ENCODE results near the gene DCTPP1. TPM values are rescaled to one million over a fixed set of nuclear protein-coding genes. Genes with fewer than 3 reads are reported as not detected.
A peak's percentile ranks its signal among the peaks of the same experiment; 100 is the strongest.
"Not testable (repeated sequence)": the region's sequence is repeated elsewhere in the genome, so short reads cannot be mapped to it uniquely, and the experiment has no call there.

Gene DCTPP1
- total RNA-seq, 1 donor from 2014 or later: 26.4 TPM

DNA sequence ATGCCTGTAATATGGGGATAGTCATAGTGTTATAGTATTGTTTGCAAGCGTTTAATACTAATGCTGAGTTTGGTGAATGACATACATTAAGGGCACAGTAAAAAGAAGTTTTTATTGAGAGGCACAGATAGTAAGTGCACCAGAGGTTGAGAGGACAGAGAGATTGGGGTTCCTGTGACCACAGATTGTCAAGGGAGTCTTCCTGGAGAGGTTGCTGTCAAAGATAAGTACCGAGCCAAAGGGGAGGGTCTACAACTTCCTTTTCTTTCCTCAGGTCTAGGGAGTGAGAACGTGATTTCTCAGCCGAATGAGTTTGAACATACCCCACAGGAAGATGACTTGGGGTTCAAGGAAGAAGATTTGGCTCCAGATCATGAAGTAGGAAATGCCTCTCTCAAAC, 32.8 kb downstream of the DCTPP1 start:
- H3K4me1 Mint-ChIP-seq (ENCODE audit: low read depth): peaks cover 44% of the 10 kb centered on the region
- H3K36me3 Mint-ChIP-seq (ENCODE audit: low read depth): peaks cover 2% of the 10 kb centered on the region
- no peak for DNase-seq (ENCODE audit: low spot score)
- no peak overlapping the region for H3K4me3 Mint-ChIP-seq (ENCODE audit: unreplicated experiment)
- no peaks in the 10 kb centered on the region for H3K27me3 Mint-ChIP-seq (ENCODE audit: low read depth)
- H3K27ac Mint-ChIP-seq (ENCODE audit: unreplicated experiment): no peak overlapping the region
- H3K9me3 Mint-ChIP-seq (ENCODE audit: low read depth): no peaks in the 10 kb centered on the region
- TF ChIP-seq, protein P1, sequence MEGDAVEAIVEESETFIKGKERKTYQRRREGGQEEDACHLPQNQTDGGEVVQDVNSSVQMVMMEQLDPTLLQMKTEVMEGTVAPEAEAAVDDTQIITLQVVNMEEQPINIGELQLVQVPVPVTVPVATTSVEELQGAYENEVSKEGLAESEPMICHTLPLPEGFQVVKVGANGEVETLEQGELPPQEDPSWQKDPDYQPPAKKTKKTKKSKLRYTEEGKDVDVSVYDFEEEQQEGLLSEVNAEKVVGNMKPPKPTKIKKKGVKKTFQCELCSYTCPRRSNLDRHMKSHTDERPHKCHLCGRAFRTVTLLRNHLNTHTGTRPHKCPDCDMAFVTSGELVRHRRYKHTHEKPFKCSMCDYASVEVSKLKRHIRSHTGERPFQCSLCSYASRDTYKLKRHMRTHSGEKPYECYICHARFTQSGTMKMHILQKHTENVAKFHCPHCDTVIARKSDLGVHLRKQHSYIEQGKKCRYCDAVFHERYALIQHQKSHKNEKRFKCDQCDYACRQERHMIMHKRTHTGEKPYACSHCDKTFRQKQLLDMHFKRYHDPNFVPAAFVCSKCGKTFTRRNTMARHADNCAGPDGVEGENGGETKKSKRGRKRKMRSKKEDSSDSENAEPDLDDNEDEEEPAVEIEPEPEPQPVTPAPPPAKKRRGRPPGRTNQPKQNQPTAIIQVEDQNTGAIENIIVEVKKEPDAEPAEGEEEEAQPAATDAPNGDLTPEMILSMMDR (IDR thresholded peaks at IDR 0.05): no peak

DNA sequence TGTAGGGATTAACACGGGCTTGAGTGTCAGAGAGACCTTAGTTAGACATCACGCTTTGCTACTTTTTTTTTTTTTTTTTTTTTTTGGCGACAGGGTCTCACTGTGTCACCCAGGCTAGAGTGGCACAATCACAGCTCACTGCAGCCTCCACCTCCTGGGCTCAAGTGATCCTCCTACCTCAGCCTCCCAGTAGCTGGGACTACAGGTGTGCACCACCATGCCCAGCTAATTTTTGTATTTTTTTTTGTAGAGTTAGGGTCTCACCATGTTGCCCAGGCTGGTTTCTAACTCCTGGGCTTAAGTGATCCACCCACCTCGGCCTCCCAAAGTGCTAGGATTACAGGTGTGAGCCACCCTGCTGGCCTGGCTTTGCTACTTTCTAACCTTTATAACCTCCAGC, 33.2 kb downstream of the DCTPP1 start:
- H3K27ac Mint-ChIP-seq (ENCODE audit: unreplicated experiment): not testable (repeated sequence)

DNA sequence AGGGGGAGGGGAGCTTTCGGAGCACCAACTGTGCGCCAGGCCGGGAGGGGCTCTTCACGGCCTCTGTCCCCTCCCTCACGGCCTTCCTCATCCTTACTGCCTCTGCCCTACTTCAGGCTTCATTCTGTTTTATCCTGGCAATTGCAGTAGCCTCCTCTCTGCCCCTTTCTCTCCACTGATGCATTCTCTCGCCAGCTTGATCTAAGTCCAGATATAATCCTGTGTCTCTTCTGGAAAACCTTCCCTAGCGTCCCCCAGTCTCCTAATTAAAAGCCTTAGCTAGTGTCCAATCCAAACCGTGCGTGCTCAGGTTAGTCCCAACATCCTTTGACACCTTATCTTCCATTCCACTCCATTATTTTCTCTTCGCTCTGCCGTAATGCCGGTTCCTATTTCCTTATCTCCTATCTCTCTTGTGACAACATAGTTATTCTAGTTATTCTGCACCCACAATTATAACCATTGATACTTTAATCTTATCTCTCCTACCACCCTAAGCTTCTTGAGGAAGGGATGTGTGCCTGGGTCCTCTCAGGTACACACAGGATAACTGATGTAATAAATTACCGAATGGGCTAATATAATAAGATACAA, 33.7 kb downstream of the DCTPP1 start:
- H3K4me3 Mint-ChIP-seq (ENCODE audit: unreplicated experiment): peak overlapping the region; percentile 81
- peaks cover 2% of the 10 kb centered on the region for H3K36me3 Mint-ChIP-seq (ENCODE audit: low read depth)
- no peaks in the 10 kb centered on the region for H3K27me3 Mint-ChIP-seq (ENCODE audit: low read depth)
- H3K9me3 Mint-ChIP-seq (ENCODE audit: low read depth): no peaks in the 10 kb centered on the region
- peak overlapping the region; percentile 87 for H3K27ac Mint-ChIP-seq (ENCODE audit: unreplicated experiment)
- DNase-seq (ENCODE audit: low spot score): no peak
- peaks cover 37% of the 10 kb centered on the region for H3K4me1 Mint-ChIP-seq (ENCODE audit: low read depth)
- TF ChIP-seq, protein P1 (IDR thresholded peaks at IDR 0.05): no peak

More for the DNA sequence above, 33.2 kb downstream of the DCTPP1 start:
- peak overlapping the region; percentile 81 for H3K4me3 Mint-ChIP-seq (ENCODE audit: unreplicated experiment)
- DNase-seq (ENCODE audit: low spot score); H3K27me3 Mint-ChIP-seq (ENCODE audit: low read depth); H3K36me3 Mint-ChIP-seq (ENCODE audit: low read depth); H3K9me3 Mint-ChIP-seq (ENCODE audit: low read depth): not testable (repeated sequence)
- H3K4me1 Mint-ChIP-seq (ENCODE audit: low read depth): peaks cover 42% of the 10 kb centered on the region

DNA sequence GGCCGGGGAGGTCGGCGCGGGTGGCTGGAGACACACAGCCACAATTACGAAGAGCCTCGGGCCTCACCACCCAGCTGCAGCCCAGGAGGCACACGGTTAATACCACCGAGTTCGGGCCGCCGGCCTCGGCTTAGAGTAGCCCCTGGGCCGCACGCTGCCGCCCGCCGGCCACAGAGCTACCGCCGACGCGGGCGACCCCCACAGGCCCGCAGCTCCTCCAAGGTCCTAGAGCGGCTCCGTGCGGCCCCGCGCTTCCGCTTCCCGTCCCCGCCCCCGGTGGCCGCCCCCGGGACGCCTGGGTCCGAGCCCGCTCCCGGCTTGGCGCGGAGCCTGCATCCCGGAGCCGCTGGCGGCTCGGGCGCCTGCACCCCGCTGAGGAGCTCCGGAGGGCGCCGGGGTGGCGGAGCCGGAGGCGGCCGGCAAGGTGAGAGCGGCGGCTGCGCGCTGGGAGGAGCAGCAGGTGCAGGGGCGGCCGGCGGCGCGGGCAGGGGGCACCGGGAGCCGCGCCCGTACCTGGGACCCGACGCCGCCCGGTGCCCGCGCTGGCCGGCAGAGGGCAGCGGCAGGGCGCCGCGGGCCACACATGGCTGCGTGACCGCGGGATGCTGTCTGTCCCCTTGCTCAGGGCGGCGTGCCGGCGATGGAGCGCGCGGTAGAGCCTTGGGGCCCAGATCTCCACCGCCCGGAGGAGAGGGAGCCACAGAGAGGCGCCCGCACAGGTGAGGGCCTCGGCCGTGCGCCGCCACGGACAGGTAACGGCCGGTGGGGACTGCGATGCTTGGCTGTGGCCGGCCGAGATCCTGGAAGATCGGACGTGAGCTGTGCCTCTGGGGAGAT, 34.5 kb downstream of the DCTPP1 start, which contains the start of gene ZNF48:
TSS of gene ZNF48 (plus strand) at position 266 of the 837 bp plus-strand sequence. CDS start at position 641, 375 bp downstream.
- Mint-ChIP-seq H3K27ac (ENCODE audit: unreplicated experiment) (peak within 1 kb of the TSS; percentile 99), H3K36me3 (ENCODE audit: low read depth) (peaks cover 2% of the 10 kb centered on the region), H3K27me3 (ENCODE audit: low read depth) (no peaks in the 10 kb centered on the region), H3K4me3 (ENCODE audit: unreplicated experiment) (peak within 1 kb of the TSS; percentile 97), H3K4me1 (ENCODE audit: low read depth) (peaks cover 32% of the 10 kb centered on the region), H3K9me3 (ENCODE audit: low read depth) (no peaks in the 10 kb centered on the region)
- DNase-seq (ENCODE audit: low spot score): peak; percentile 96
- TF ChIP-seq, protein P1 (IDR thresholded peaks at IDR 0.05): peak; percentile 58

DNA sequence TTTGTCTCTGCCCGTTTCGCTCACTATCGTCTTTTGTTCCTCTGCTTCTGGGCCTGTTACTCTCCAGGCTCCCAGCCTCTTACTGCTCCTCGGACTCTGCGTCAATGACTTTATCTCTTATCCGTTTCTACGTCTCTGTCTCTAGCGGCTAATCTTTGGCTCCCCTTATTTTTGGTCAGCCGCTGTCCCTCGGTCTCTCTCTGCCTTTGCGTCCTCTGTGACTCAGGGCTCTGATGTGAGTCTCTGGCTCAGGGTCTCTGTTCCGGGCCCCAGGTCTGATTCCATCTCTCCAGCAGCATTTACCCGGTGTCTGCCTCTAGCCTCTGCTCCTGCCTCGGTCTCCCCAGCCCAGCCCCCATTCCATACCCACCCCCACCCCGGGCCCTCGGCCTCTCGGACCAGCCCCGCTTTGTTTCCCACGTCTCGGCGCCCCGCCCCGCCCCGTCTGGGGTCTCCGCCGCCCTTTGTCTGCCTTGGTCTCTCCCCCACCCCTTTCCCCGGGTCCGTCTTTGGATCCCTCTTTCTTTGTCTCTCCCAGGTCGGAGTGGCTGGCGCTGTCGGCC, 35.2 kb downstream of the DCTPP1 start:
- peaks cover 2% of the 10 kb centered on the region for H3K36me3 Mint-ChIP-seq (ENCODE audit: low read depth)
- H3K4me1 Mint-ChIP-seq (ENCODE audit: low read depth): peaks cover 28% of the 10 kb centered on the region
- TF ChIP-seq, protein P1 (IDR thresholded peaks at IDR 0.05): no peak
- H3K9me3 Mint-ChIP-seq (ENCODE audit: low read depth): no peaks in the 10 kb centered on the region
- no peaks in the 10 kb centered on the region for H3K27me3 Mint-ChIP-seq (ENCODE audit: low read depth)
- H3K27ac Mint-ChIP-seq (ENCODE audit: unreplicated experiment): peak overlapping the region; percentile 99
- peak overlapping the region; percentile 97 for H3K4me3 Mint-ChIP-seq (ENCODE audit: unreplicated experiment)
- DNase-seq (ENCODE audit: low spot score): no peak
